Muscle layer of duodenum (tissue), 2 donors: ENCODE results near the gene CNMD.
"Not testable (repeated sequence)": the region's sequence is repeated elsewhere in the genome, so short reads cannot be mapped to it uniquely, and the experiment has no call there.

Experiments
- H3K27ac ChIP-seq: one replicate; pipeline ENCODE4 v1.7.0; 2013; ENCODE audit warnings: mild to moderate bottlenecking, low read length
- H3K27me3 ChIP-seq: one replicate; pipeline ENCODE4 v1.7.0; 2013; ENCODE audit warnings: low read depth, mild to moderate bottlenecking, control low read depth, low read length
- H3K36me3 ChIP-seq, 2 donors: one replicate each; pipeline ENCODE4 v1.7.0; 2013; ENCODE audit warnings: low read length in 2 of 2, control low read depth in 1 of 2, mild to moderate bottlenecking in 1 of 2; ENCODE audit not compliant: insufficient read depth in 2 of 2, control insufficient read depth in 1 of 2
- H3K4me1 ChIP-seq, 2 donors: one replicate each; pipeline ENCODE4 v1.7.0; 2013; ENCODE audit warnings: low read length in 2 of 2, mild to moderate bottlenecking in 2 of 2, control low read depth in 1 of 2, moderate library complexity in 1 of 2; ENCODE audit not compliant: insufficient read depth in 2 of 2, control insufficient read depth in 1 of 2
- H3K4me3 ChIP-seq, 2 donors: one replicate each; pipeline ENCODE4 v1.7.0; 2013; ENCODE audit warnings: low read length in 2 of 2, low read depth in 1 of 2, mild to moderate bottlenecking in 1 of 2
- H3K9me3 ChIP-seq, 2 donors: one replicate each; pipeline ENCODE4 v1.7.0; 2013; ENCODE audit warnings: low read length in 2 of 2, control low read depth in 1 of 2, mild to moderate bottlenecking in 1 of 2; ENCODE audit not compliant: control insufficient read depth in 1 of 2
- donor health status: healthy.

CNMD gene

GRCh38 chr13:52743988-52744387 is 4.4 kb upstream of the CNMD start:
- Histone ChIP-seq H3K9me3 (no peaks in the 10 kb centered on the region), H3K4me1 (peaks cover 0 to 5% of the 10 kb centered on the region in 2 donors), H3K4me3 (no peak overlapping the region), H3K27ac (no peak overlapping the region), H3K36me3 (no peaks in the 10 kb centered on the region), H3K27me3 (peaks cover 20% of the 10 kb centered on the region)

- Histone ChIP-seq H3K9me3 (no peaks in the 10 kb centered on the region), H3K4me3 (no peak overlapping the region), H3K36me3 (no peaks in the 10 kb centered on the region), H3K27me3 (peaks cover 24% of the 10 kb centered on the region), H3K27ac (no peak overlapping the region), H3K4me1 (peaks cover 0 to 10% of the 10 kb centered on the region in 2 donors)
Observed at GRCh38 chr13:52743569-52743968, 3.9 kb upstream of the CNMD start.

DNA sequence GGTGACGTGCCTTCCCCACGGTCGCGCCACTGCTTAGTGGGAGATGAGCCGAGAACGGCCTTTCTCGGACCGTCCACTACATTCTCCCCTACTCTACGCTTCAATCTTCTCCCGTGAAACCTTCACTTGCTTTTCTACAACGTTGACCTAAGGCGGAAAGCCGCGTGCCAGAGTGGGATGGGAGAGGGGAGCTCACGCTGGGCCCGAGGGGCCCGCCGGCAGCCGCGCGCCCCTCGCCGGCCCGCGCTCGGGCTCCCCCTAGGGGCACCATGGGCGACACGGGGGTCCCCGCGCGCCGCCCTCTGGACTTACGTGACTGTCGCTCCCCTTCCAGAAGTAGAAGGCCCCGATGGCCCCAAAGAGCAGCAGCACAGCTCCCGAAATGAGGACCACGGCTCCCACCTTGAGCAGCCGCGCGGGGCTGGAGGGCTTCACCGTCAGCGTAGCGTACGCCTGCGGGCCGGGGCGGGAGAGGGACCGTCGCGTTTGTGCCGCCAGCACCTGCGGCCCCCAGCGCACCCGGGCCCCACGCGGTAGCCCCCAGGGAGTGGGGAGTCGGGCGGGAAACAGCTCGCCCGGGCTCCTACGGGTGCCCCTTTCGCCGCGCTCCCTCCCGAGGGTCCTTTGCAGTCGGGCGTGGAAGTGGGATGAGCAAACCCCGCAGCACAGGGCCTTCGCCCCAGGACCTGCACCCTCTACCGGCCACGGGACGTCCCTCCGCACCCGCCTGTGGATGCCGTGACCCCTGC is 727 bp downstream of the CNMD start:
- Histone ChIP-seq H3K27ac (no peak overlapping the region), H3K36me3 (no peaks in the 10 kb centered on the region), H3K4me1 (peaks cover 0 to 16% of the 10 kb centered on the region in 2 donors), H3K9me3 (no peaks in the 10 kb centered on the region), H3K27me3 (peaks cover 29% of the 10 kb centered on the region), H3K4me3 (peak overlapping the region; percentile 16 to 68)

DNA sequence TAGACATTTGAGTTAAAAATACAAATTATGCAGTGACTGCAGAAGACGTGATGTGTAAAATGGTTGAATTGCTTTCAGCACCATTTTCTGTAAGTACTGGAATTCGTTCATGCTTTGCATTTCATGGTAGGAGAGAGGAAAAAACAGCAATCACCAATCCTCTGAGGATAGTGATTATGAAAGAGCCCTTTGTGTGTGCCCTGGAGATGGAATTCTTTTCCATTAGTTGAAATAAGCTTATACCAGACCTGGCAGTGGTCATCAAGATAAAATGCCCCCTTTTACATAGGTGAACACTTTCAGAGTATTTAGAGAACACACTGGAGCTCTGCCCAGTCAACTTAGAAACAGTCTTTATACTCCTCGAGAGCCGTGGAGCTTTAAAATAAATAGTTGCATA is 1.7 kb downstream of the CNMD start:
- peaks cover 29% of the 10 kb centered on the region for H3K27me3 ChIP-seq
- no peak overlapping the region for H3K27ac ChIP-seq
- peaks cover 0 to 16% of the 10 kb centered on the region in 2 donors for H3K4me1 ChIP-seq
- H3K4me3 ChIP-seq: peak overlapping the region in 1 of 2 donors; percentile 16
- no peaks in the 10 kb centered on the region for H3K9me3 ChIP-seq
- no peaks in the 10 kb centered on the region for H3K36me3 ChIP-seq

- no peak overlapping the region for H3K4me3 ChIP-seq
- no peaks in the 10 kb centered on the region for H3K36me3 ChIP-seq
- H3K4me1 ChIP-seq: peaks cover 0 to 16% of the 10 kb centered on the region in 2 donors
- H3K27me3 ChIP-seq: peaks cover 29% of the 10 kb centered on the region
- H3K27ac ChIP-seq: no peak overlapping the region
- H3K9me3 ChIP-seq: no peaks in the 10 kb centered on the region
Observed at GRCh38 chr13:52737451-52737850, 2.2 kb downstream of the CNMD start.

GRCh38 chr13:52736891-52737290 is 2.7 kb downstream of the CNMD start:
- Histone ChIP-seq H3K36me3 (no peaks in the 10 kb centered on the region), H3K4me3 (no peak overlapping the region), H3K4me1 (peaks cover 0 to 16% of the 10 kb centered on the region in 2 donors), H3K27ac (no peak overlapping the region), H3K27me3 (peaks cover 29% of the 10 kb centered on the region), H3K9me3 (no peaks in the 10 kb centered on the region)

DNA sequence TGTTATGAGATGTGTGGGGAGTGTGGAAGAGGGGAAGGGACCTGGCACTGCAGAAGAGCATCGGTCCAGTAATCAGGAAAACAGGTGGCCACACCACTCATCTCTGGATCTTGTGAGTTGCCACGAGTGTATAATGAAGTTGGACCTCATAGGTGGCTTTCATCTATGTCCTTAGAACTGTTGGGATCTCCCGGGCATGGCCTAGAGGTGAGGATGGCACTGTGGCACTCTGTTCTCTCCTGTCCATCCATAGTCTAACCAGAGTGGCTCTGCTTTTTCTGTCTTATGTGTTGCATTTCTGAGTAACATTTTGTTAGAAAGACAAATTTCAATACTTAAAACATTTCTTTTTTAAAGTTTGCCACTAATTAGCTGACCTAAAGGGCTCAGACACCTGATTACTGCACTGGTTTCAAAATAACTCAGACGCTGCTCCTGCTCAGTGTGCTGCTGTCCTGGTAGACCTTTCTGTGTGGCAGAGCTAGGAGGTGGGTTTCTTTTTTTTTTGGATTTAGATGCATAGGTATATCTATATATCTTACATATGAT is 5.5 kb downstream of the CNMD start:
- no peaks in the 10 kb centered on the region for H3K9me3 ChIP-seq
- no peak overlapping the region for H3K4me3 ChIP-seq
- peaks cover 0 to 12% of the 10 kb centered on the region in 2 donors for H3K4me1 ChIP-seq
- peaks cover 11% of the 10 kb centered on the region for H3K27me3 ChIP-seq
- H3K27ac ChIP-seq: no peak overlapping the region
- no peaks in the 10 kb centered on the region for H3K36me3 ChIP-seq

DNA sequence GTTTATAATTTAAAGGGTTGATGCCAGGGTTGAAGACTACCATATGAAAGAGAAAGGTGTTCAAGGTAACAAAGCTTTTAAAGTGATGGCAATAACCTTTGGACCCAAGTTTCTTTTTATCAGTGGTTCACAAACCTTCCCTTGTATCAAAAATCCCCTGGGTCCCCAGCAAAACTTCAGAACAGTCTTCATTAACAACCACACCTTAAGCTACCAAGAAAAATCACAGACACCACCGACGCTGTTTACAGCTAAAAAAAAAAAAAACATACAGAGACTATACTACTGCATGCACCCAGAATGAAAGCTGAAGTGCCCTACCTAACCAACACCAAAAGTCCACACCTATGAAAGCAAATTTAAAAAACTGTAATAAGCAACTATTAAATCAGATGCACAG is 13.4 kb downstream of the CNMD start:
- Histone ChIP-seq H3K36me3 (no peaks in the 10 kb centered on the region), H3K4me1 (no peaks in the 10 kb centered on the region), H3K4me3 (no peak overlapping the region), H3K9me3 (no peaks in the 10 kb centered on the region), H3K27ac (no peak overlapping the region), H3K27me3 (no peaks in the 10 kb centered on the region)

DNA sequence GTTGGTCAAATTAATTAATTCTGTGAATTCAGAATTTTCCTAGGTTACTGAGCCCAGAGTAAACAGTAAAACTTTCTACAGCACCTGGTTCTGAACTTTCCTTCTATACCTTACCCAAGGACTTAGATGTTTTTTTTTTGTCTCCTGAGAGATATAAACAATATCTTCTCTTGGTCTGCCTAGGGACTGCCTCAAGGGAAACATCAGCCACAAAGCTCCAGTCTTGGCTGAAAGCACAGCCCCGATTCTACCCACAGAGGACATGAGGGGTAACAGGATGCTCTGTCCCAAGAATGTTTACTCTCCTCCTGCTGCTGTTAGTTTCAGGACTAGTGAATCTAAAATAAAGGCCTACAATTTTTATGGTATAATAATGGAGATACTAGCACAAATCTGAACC is 14.3 kb downstream of the CNMD start:
- no peaks in the 10 kb centered on the region for H3K9me3 ChIP-seq
- H3K4me3 ChIP-seq: no peak overlapping the region
- H3K27me3 ChIP-seq: no peaks in the 10 kb centered on the region
- H3K27ac ChIP-seq: no peak overlapping the region
- no peaks in the 10 kb centered on the region for H3K4me1 ChIP-seq
- H3K36me3 ChIP-seq: no peaks in the 10 kb centered on the region

- no peaks in the 10 kb centered on the region for H3K4me1 ChIP-seq
- no peak overlapping the region for H3K27ac ChIP-seq
- H3K36me3 ChIP-seq: no peaks in the 10 kb centered on the region
- H3K4me3 ChIP-seq: no peak overlapping the region
- H3K9me3 ChIP-seq: no peaks in the 10 kb centered on the region
- no peaks in the 10 kb centered on the region for H3K27me3 ChIP-seq
Observed at GRCh38 chr13:52723181-52723580, 16.4 kb downstream of the CNMD start.

DNA sequence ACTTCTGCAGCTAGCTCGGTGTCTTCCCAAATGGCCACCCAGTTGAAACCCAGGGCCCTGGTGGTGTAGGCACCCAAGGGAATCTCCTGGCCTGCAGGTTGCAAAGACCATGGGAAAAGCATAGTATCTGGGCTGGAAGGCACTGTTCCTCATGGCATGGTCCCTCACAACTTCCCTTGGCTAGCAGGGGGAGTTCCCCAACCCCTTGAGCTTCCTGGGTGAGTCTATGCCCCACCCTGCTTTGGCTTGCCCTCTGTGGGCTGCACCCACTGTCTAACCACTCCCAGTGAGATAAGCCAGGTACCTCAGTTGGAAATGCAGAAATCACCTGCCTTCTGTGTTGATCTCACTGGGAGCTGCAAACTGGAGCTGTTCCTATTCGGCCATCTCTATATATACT is 18.3 kb downstream of the CNMD start:
- H3K4me1 ChIP-seq, H3K27ac ChIP-seq, H3K4me3 ChIP-seq, H3K36me3 ChIP-seq, H3K9me3 ChIP-seq, H3K27me3 ChIP-seq: not testable (repeated sequence)

DNA sequence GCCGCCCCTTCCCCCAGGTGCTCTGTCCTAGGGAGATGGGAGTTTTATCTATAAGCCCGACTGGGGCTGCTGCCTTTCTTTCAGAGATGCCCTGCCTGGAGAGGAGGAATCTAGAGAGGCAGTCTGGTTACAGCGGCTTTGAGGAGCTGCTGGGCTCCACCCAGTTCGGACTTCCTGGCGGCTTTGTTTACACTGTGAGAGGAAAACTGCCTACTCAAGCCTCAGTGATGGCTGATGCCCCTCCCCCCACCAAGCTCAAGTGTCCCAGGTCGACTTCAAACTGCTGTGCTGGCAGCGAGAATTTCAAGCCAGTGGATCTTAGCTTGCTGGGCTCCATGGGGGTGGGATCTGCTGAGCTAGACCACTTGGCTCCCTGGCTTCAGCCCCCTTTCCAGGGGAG is 18.7 kb downstream of the CNMD start:
- not testable (repeated sequence) for H3K4me1 ChIP-seq, H3K9me3 ChIP-seq, H3K36me3 ChIP-seq, H3K27ac ChIP-seq, H3K4me3 ChIP-seq, H3K27me3 ChIP-seq
